CD4-positive, alpha-beta T cell treated with Interleukin-17A for 4 hours (primary cell): ENCODE results near the gene MAVS.

Experiments
- DNase-seq: peaks from one replicate; pipeline ENCODE4 v3.0.0-alpha.2; 2020; ENCODE audit warnings: mixed read lengths

The MAVS gene

DNA sequence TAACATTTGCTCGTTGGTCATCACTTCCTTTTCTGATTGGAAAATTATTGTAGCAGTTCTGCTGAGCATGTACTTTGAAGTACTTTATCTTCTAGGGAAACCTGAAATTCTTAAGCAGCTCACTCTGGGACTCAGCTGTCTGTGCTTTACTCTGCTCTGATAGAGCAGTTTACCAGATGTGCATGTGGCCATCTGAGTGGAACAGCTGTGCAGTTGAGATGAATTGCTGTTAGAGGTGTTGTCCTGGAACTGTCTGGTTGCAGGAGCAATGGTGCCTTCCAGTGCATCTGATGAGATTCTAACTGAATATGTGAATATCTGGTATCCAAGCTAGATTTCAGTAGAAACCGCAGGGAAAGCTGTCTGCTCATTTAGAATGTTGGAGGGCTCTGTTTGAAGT is 69.7 kb downstream of the MAVS start:
- DNase-seq = no peak

DNA sequence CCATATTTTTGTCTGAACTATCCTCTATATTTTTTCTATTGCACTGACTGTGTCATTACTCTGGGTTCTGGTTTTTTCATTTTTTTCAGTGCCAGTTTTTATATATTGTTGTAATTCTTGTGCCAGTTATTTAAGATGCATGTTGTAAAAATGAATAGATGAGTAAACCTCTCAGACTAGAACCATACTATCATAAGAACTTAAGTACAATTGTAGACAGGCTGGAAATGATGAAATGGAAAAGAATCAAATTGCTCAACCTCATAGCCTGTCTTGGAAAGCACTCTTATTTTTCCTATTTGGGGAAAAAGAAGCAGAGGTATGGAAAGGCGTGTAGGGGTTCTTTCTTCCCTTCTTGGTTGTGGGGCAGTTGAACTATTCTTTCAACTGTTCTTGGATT is 72.7 kb downstream of the MAVS start:
- no peak for DNase-seq

DNA sequence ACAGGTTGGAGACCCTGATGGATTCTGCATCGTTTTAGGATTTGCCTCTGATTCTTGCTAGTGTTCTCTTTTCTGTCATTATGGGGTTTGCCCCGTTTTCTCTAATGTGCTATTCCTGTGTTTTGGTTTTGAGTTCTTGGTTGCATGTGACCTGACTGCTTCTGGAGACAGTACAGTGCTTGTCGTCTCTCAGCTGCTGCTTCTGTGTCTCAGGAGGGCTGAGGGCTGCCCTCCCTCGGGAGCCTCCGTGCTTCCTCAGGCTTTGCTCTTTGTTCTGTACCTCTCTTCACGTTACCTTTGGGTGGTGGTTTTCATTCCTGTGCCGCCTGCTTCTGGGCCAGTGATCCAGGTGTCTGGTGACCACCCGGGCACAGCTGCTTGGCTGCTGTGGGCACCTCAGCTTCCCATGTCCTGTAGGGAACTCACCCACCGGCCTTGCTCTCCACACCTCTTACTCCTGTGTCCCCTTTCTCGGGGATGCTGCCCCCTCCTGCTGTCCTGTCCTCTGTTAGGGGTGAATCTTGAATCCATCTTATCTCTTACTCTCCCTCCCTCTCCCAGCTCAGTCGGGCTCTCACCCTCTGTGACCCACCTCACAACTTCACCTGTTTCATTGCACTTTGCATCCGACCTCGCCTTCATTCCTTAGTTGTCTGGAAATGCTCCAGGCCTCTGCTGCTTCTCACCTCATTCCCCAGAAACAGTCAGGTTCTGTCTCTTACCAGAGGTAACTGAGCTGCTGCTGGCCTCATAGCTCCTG is 75.8 kb downstream of the MAVS start:
- DNase-seq = no peak

DNA sequence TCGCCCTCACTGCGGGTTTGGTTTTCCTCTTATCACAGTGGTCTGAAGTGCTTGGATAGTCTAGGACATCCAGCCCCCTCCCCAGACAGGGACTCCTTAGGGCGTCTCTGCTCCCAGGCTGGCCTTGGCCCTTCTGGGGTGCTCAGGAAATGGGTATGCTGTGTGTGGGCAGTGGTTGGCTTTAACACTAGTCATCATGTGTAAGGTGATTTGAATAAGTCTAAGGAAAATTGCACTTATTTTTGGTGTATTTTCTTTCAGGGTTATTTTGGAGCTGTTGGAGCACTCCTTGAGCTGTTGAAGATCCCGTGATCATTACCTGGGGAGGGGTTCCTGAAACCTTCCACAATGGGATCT is 76.3 kb downstream of the MAVS start:
- no peak for DNase-seq

DNA sequence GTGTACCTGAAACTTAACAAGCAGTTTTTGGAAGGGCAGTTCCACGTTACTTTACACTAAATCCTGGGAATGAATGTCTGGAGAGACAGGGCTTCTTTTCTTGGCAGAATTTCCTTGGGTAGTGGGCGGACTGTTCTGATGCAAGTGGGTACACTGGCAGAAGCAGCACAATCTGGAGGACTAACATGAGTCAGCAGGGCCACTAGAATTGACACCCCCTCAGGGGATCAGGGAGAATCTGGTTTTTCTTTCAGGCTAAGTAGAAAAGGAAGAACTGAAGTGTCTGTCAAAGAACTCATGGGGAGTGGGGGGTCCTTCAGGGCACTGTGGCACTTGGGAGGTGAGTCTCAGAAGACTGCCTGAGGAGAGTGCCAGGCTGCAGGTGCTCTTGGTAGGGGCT is 77.2 kb downstream of the MAVS start:
- no peak for DNase-seq

DNA sequence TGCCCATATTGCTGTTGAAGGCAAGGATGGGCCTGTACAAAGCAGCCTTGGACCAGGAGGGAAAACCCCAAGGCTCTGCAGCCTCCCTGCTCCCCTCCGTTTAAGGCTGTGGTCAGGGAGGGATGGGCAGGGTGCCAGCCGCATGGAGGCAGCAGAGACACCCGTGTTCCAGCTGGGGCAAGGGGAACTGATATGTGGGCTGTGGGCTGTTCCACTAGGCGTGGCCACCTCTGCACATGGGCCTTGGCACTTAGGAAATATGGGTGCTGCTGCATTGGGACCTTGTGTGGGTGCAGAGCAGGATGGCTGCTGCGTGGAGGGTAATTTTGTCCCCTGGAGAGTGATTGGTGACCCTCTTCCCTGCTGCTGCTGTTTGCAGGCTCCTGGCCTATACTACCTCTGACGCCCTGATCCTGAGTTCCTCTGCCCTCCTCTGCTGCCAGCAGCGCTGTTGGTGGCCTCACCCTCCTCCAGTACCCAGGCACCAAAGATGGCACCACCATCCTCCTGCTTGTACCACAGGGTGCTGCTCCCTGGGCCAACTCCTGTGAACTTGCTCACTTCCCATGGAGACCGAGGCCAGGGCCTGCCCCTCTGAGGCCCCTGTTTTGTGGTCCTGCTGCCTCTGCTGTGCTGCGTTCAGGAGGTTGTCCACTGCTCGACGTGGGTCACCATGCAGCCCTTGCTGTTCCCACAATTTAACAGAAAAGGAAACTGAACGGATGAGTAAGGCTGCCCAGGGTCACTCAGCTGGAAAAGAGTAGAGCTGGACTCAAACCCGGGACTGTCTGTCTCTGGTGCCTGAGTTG is 77.9 kb downstream of the MAVS start:
- DNase-seq = peak; percentile 31

DNA sequence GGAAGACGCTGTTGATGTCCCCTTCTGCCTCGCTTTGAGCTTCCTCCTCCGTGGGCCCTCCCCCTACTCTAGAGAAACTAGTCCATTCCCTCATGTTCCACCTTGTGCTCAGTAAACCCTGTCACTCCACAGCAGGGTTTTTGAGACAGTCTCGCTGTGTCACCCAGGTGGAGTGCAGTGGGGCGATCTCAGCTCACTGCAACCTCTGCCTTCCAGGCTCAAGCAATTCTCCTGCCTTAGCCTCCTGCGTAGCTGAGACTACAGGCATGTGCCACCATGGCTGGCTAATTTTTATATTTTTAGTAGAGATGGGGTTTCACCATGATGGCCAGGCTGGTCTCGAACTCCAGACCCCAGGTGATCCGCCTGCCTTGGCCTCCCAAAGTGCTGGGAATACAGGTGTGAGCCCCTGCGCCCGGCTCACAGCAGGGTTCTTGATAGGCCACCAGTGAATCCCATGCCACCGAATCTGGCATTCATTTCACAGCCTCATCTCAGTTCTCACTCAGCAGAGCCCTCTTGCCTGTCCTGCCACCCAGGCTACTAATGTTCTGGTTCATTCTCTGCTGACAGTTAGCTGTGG is 78.6 kb downstream of the MAVS start:
- no peak for DNase-seq
